Mesenchymal stem cell (in vitro differentiated cells and primary cell): ENCODE data around the gene KRR1.

Experiments
- DNase-seq: peaks from one replicate; pipeline ENCODE4 v3.0.0-alpha.2; 2013
- H2AFZ ChIP-seq: one replicate; pipeline ENCODE4 v1.6.1; 2013; ENCODE audit warnings: low read depth, mild to moderate bottlenecking, control low read depth, inconsistent platforms, low read length, moderate library complexity
- H2AK5ac ChIP-seq: 2 replicates; pipeline ENCODE4 v1.6.1; 2013; ENCODE audit warnings: low read length, moderate library complexity, mild to moderate bottlenecking, inconsistent platforms; ENCODE audit not compliant: severe bottlenecking
- H2BK120ac ChIP-seq: one replicate; pipeline ENCODE4 v1.6.1; 2013; ENCODE audit warnings: low read depth, mild to moderate bottlenecking, inconsistent platforms, low read length, moderate library complexity
- H2BK12ac ChIP-seq, 2 experiments: one replicate each; pipeline ENCODE4 v1.6.1; 2013; ENCODE audit warnings: inconsistent platforms in 2 of 2, low read length in 2 of 2, mild to moderate bottlenecking in 2 of 2, moderate library complexity in 2 of 2, control low read depth in 1 of 2
- H2BK15ac ChIP-seq: one replicate; pipeline ENCODE4 v1.6.1; 2013; ENCODE audit warnings: mild to moderate bottlenecking, low read depth, inconsistent platforms; ENCODE audit not compliant: poor library complexity, severe bottlenecking
- H2BK5ac ChIP-seq: 2 replicates; pipeline ENCODE4 v1.6.1; 2013; ENCODE audit warnings: low read depth, mild to moderate bottlenecking, low read length, control low read depth, inconsistent platforms; ENCODE audit not compliant: poor library complexity, severe bottlenecking
- H3K14ac ChIP-seq, 2 experiments: one replicate each; pipeline ENCODE4 v1.6.1; 2013; ENCODE audit warnings: inconsistent platforms in 2 of 2, low read length in 2 of 2, control low read depth in 1 of 2, mild to moderate bottlenecking in 1 of 2, moderate library complexity in 1 of 2
- H3K18ac ChIP-seq, 2 experiments: one replicate each; pipeline ENCODE4 v1.6.1; 2013; ENCODE audit warnings: inconsistent platforms in 2 of 2, low read length in 2 of 2, control low read depth in 1 of 2, low read depth in 1 of 2, mild to moderate bottlenecking in 1 of 2
- H3K23ac ChIP-seq, 2 experiments: one replicate each; pipeline ENCODE4 v1.6.1; 2013; ENCODE audit warnings: inconsistent platforms in 2 of 2, low read length in 2 of 2, mild to moderate bottlenecking in 2 of 2, moderate library complexity in 2 of 2, control low read depth in 1 of 2
- H3K27ac ChIP-seq: 2 replicates; pipeline ENCODE4 v1.5.1; 2013; ENCODE audit warnings: mild to moderate bottlenecking, moderate library complexity, low read length, control low read depth, inconsistent platforms; ENCODE audit not compliant: poor library complexity, severe bottlenecking
- H3K27me3 ChIP-seq, 2 experiments: 2 replicates each; pipeline versions ENCODE4 v1.6.1 to v1.7.0; 2013; ENCODE audit warnings: low read length in 2 of 2, mild to moderate bottlenecking in 2 of 2, moderate library complexity in 2 of 2, control low read depth in 1 of 2, inconsistent platforms in 1 of 2; ENCODE audit not compliant: control insufficient read depth in 1 of 2, insufficient read depth in 1 of 2
- H3K36me3 ChIP-seq, 2 experiments: 2 replicates each; pipeline versions ENCODE4 v1.6.1 to v1.7.0; 2013; ENCODE audit warnings: low read length in 2 of 2, control low read depth in 1 of 2, inconsistent platforms in 1 of 2, low read depth in 1 of 2, mild to moderate bottlenecking in 1 of 2; ENCODE audit not compliant: insufficient read depth in 2 of 2, control insufficient read depth in 1 of 2
- H3K4ac ChIP-seq, 2 experiments: one replicate each; pipeline ENCODE4 v1.6.1; 2013; ENCODE audit warnings: inconsistent platforms in 2 of 2, low read length in 2 of 2, mild to moderate bottlenecking in 2 of 2, moderate library complexity in 2 of 2, control low read depth in 1 of 2, low read depth in 1 of 2
- H3K4me1 ChIP-seq: 2 replicates; pipeline ENCODE4 v1.6.1; 2013; ENCODE audit warnings: low read depth, low read length, control low read depth; ENCODE audit not compliant: control insufficient read depth, insufficient read depth
- H3K4me2 ChIP-seq: 2 replicates; pipeline ENCODE4 v1.6.1; 2013; ENCODE audit warnings: low read length, mild to moderate bottlenecking, inconsistent platforms; ENCODE audit not compliant: poor library complexity, severe bottlenecking
- H3K4me3 ChIP-seq, 2 experiments: 2 replicates each; pipeline versions ENCODE4 v1.5.1 to v1.7.0; 2013; ENCODE audit warnings: low read length in 2 of 2, mild to moderate bottlenecking in 2 of 2, control low read depth in 1 of 2, low read depth in 1 of 2; ENCODE audit not compliant: insufficient read depth in 1 of 2
- H3K79me1 ChIP-seq: replicated peaks from 2 replicates; pipeline ENCODE4 v1.6.1; 2013; ENCODE audit warnings: mild to moderate bottlenecking, control low read depth, low read length, inconsistent platforms; ENCODE audit not compliant: poor library complexity, severe bottlenecking
- H3K9ac ChIP-seq: 2 replicates; pipeline ENCODE4 v1.7.0; 2013; ENCODE audit warnings: mild to moderate bottlenecking, low read length, moderate library complexity
- H3K9me3 ChIP-seq: 2 replicates; pipeline ENCODE4 v1.7.0; 2013; ENCODE audit warnings: mild to moderate bottlenecking, low read length; ENCODE audit not compliant: control insufficient read depth
- H4K8ac ChIP-seq: one replicate; pipeline ENCODE4 v1.6.1; 2013; ENCODE audit warnings: inconsistent platforms, mild to moderate bottlenecking, low read length, moderate library complexity
- H4K91ac ChIP-seq: one replicate; pipeline ENCODE4 v1.6.1; 2013; ENCODE audit warnings: mild to moderate bottlenecking, low read length, inconsistent platforms
- WGBS: methylation state at CpG from one replicate; pipeline ENCODE4 v1.1.7; 2013; ENCODE audit warnings: mixed read lengths; 5-methylcytosine and 5-hydroxymethylcytosine counted together

KRR1 gene

DNA sequence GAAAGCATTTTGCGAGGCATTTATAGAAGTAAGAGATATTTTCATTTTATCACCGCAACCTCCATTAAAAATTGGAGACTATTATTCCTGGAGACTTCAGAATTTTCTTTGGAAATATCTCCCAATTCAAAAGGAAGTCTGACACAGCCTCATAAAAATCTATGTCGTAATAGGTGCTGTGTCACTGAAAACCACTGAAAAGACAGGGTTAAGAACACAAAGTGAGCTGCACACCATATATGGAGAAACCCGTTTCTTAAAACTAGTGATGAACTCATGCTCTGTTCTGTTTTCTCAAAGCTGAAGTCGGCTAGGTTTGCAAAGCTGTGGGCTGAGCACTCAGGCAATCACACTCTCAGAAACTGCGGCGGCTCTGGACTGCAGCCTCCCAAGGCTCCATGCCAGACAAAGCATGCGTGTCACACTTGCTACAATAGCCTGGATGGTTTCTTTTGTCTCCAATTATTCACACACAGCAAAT lies 30.9 kb downstream of the KRR1 start, which contains the start of gene GLIPR1:
GLIPR1 (plus strand) TSS at position 287 of the 481 bp plus-strand sequence; CDS start at position 413, 126 bp downstream.
- H2AFZ ChIP-seq = no peak within 1 kb of the TSS
- peaks cover 0 to 3% of the 10 kb centered on the region in 2 experiments for H3K36me3 ChIP-seq
- peak within 1 kb of the TSS; percentile 20 to 87 for H3K4me3 ChIP-seq
- peak within 1 kb of the TSS; percentile 80 for H4K91ac ChIP-seq
- H3K23ac ChIP-seq = no peak within 1 kb of the TSS
- 11% methylated on average over 6 of the region's 8 CpGs for WGBS
- no peak within 1 kb of the TSS for H3K14ac ChIP-seq
- peak within 1 kb of the TSS; percentile 73 for H3K4me2 ChIP-seq
- H3K9me3 ChIP-seq = no peaks in the 10 kb centered on the region
- H3K27me3 ChIP-seq = no peaks in the 10 kb centered on the region
- DNase-seq = peak; percentile 98
- peak within 1 kb of the TSS; percentile 52 for H2BK15ac ChIP-seq
- peaks cover 3% of the 10 kb centered on the region for H3K4me1 ChIP-seq
- H2BK120ac ChIP-seq = no peak within 1 kb of the TSS
- H2BK5ac ChIP-seq = peak within 1 kb of the TSS; percentile 53
- H4K8ac ChIP-seq = peak within 1 kb of the TSS; percentile 41
- peak within 1 kb of the TSS; percentile 51 to 84 for H2BK12ac ChIP-seq
- peak within 1 kb of the TSS; percentile 96 for H3K9ac ChIP-seq
- H2AK5ac ChIP-seq = peak within 1 kb of the TSS; percentile 97
- peak within 1 kb of the TSS; percentile 93 for H3K27ac ChIP-seq
- no peak within 1 kb of the TSS for H3K4ac ChIP-seq
- H3K18ac ChIP-seq = peak within 1 kb of the TSS in 1 of 2 experiments; percentile 83
- no peaks in the 10 kb centered on the region for H3K79me1 ChIP-seq

DNA sequence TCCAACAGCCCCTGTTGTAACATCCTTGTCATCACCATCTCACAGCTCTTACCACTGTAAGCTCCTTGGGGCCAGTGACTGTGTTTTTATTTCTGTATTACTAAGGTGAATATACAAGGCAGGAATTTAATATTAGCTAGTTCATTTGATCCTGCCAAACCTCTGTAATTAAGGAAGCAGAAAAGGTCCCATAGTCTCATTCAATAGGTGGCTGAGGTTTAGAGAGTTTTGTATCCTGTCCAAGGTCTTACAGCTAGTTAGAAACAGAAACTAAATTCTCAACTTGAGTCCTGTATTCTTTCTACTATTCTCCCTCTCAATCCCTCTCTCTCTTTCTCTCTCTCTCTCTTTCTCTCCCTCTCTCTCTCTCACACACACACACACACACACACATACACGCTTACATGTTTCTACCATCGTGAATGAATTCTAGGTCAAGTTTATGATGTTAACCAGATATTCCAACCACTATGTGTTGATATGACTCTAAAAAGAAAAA lies 31.4 kb downstream of the KRR1 start:
- peak overlapping the region; percentile 93 for H3K27ac ChIP-seq
- H2AFZ ChIP-seq = no peak overlapping the region
- no peak for DNase-seq
- peak overlapping the region; percentile 80 for H4K91ac ChIP-seq
- H3K23ac ChIP-seq = no peak overlapping the region
- no peak overlapping the region for H3K4me2 ChIP-seq
- H3K36me3 ChIP-seq = peaks cover 0 to 3% of the 10 kb centered on the region in 2 experiments
- H2BK12ac ChIP-seq = peak overlapping the region; percentile 51 to 84
- H3K4ac ChIP-seq = no peak overlapping the region
- peak overlapping the region in 1 of 2 experiments; percentile 87 for H3K4me3 ChIP-seq
- H3K9me3 ChIP-seq = no peaks in the 10 kb centered on the region
- peak overlapping the region; percentile 96 for H3K9ac ChIP-seq
- no peak overlapping the region for H2BK120ac ChIP-seq
- H2BK5ac ChIP-seq = no peak overlapping the region
- H3K27me3 ChIP-seq = no peaks in the 10 kb centered on the region
- H3K4me1 ChIP-seq = peaks cover 3% of the 10 kb centered on the region
- H3K14ac ChIP-seq = no peak overlapping the region
- H4K8ac ChIP-seq = peak overlapping the region; percentile 41
- peak overlapping the region; percentile 52 for H2BK15ac ChIP-seq
- peak overlapping the region; percentile 97 for H2AK5ac ChIP-seq
- H3K79me1 ChIP-seq = no peaks in the 10 kb centered on the region
- WGBS = no CpG with 5 or more reads among the region's 2 CpGs
- peak overlapping the region in 1 of 2 experiments; percentile 33 for H3K18ac ChIP-seq

DNA sequence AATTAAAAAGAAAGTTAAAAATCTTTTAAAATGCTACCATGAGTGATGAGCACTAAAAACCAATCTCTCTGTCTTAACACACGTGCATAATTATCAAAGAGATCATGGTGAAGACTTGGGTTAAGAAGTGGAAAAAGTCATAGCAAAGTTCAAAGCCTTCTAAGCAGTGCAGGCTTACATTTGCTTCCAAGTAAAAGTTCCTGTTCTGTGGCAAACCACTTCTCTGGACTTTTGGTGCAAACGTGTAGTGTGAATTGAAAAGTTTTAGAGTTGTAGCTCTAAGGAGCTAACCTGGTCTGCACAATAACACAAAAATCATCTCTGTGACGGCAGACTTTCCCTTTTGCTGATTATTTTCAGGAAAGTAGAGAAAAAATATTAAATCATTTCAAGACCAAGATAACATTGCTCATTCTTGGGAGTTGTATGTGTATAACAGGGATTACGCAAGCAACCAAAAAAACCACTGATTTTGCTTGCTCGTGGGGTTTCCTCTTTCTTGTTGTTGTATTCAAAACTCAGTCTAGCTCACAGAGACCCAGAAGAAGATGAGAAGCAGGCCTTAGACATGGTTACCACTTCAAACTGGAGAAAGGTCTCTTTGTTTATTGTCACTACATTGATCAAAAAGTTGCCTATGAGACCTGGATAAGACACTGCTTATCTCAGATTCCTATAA lies 33.2 kb downstream of the KRR1 start:
- Histone ChIP-seq H3K14ac (no peak overlapping the region), H3K4me2 (no peak overlapping the region), H3K79me1 (no peaks in the 10 kb centered on the region), H4K91ac (no peak overlapping the region), H2AFZ (no peak overlapping the region), H3K9me3 (no peaks in the 10 kb centered on the region), H3K23ac (no peak overlapping the region), H3K4me1 (peaks cover 1% of the 10 kb centered on the region), H3K18ac (no peak overlapping the region), H3K27me3 (no peaks in the 10 kb centered on the region), H2BK5ac (no peak overlapping the region), H3K4ac (no peak overlapping the region), H4K8ac (no peak overlapping the region), H3K36me3 (no peaks in the 10 kb centered on the region), H2BK12ac (no peak overlapping the region), H2BK15ac (no peak overlapping the region), H3K27ac (no peak overlapping the region), H2BK120ac (no peak overlapping the region), H2AK5ac (no peak overlapping the region), H3K4me3 (no peak overlapping the region), H3K9ac (peak overlapping the region; percentile 68)
- 73% methylated on average over 4 of the region's 5 CpGs for WGBS
- DNase-seq = peak; percentile 46

DNA sequence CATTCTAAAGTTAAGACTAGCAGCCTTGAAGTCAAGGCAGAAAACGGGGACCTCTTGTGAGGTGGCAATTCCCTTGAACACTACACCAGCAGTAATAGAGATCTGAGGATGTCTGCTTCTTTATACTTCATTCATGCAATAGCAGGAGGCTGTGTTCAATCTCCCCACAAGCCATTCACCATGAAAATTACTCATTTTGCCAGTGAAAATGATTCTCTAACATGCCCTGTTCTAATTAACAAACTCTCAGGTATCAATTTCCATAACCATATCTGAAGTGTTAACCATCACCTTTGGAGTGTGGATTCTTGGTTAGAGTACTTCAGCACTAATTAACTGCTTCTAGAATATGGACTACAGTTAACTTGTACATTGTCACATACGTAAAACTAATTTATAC lies 34.3 kb downstream of the KRR1 start:
- Histone ChIP-seq H2AFZ (no peak overlapping the region), H4K8ac (no peak overlapping the region), H2BK5ac (no peak overlapping the region), H2BK15ac (no peak overlapping the region), H3K79me1 (no peaks in the 10 kb centered on the region), H3K4me3 (no peak overlapping the region), H3K4me2 (no peak overlapping the region), H3K4ac (no peak overlapping the region), H2BK120ac (no peak overlapping the region), H4K91ac (no peak overlapping the region), H3K9ac (no peak overlapping the region), H3K23ac (no peak overlapping the region), H3K27me3 (no peaks in the 10 kb centered on the region), H3K27ac (no peak overlapping the region), H3K36me3 (no peaks in the 10 kb centered on the region), H3K18ac (no peak overlapping the region), H3K9me3 (no peaks in the 10 kb centered on the region), H3K14ac (no peak overlapping the region), H2AK5ac (no peak overlapping the region), H3K4me1 (no peaks in the 10 kb centered on the region), H2BK12ac (no peak overlapping the region)
- no peak for DNase-seq
- 94% methylated on average over 2 of the region's 2 CpGs for WGBS
